ENCODE results near the gene SAMD3. TPM values are rescaled to one million over a fixed set of nuclear protein-coding genes. Genes with fewer than 3 reads are reported as not detected.

SAMD3 gene
- total and polyA plus RNA-seq, 8 donors = 0.19 to 5.9 (median 1.4) TPM

DNA sequence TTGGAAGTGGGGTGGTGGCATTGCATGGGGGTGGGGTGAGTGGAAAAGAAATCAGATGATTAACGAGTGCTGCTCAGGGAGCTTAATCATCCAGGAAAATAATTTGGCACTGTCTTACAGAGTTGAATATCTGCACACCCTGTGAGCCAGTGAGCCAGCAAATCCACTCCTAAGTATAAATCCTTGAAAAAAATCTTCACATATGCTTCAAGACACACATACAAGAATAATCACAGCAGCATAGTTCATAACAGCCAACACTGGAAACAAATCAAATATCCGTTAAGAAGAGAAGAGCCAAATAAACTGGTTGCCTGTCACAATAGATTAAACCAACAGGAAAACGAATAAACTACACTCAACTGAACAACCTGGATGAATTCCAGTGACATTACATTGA, 62.8 kb downstream of the SAMD3 start:
- DNase-seq = no peak
- Histone ChIP-seq H3K27ac (no peak overlapping the region), H3K9me3 (no peaks in the 10 kb centered on the region), H3K27me3 (peaks cover 0 to under 1% (median 0%) of the 10 kb centered on the region in 4 donors), H3K4me3 (no peak overlapping the region), H3K36me3 (no peaks in the 10 kb centered on the region), H3K4me1 (no peaks in the 10 kb centered on the region)
- WGBS, 2 donors = 40 to 41% methylated on average over 3 of the region's 3 CpGs
- no peak for TF ChIP-seq CTCF (IDR thresholded peaks at IDR 0.05)
- no peak for ATAC-seq
- no peak for FAIRE-seq
- intact Hi-C loops (cut with DNase I) = no loop called here

DNA sequence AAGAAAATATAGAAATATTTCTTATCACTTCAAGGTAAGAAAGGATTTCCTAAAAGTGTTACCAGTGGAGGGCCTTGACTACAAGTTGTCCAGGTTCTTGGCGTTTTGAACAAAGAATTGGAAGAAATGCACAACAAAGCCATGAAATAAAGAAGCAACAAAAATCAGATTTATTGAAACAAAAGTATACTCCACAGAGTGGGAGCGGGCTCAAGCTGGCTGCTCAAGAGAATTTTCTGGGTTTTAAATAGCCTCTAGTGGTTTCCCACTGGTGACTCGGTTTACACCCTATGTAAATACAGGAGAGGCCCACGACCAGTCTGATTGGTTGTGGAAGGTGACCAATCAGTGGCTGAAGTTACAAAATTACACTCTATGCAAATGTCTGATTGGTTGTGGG, 64.2 kb downstream of the SAMD3 start:
- no peak for DNase-seq
- H3K27me3 ChIP-seq = no peaks in the 10 kb centered on the region
- TF ChIP-seq CTCF (IDR thresholded peaks at IDR 0.05) = no peak
- H3K36me3 ChIP-seq = no peaks in the 10 kb centered on the region
- no peak overlapping the region for H3K4me3 ChIP-seq
- ATAC-seq = no peak
- H3K9me3 ChIP-seq = no peaks in the 10 kb centered on the region
- intact Hi-C loops (cut with DNase I) = no loop called here
- WGBS, 2 donors = 79 to 80% methylated on average over 4 of the region's 4 CpGs
- H3K4me1 ChIP-seq = no peaks in the 10 kb centered on the region
- FAIRE-seq = no peak
- H3K27ac ChIP-seq = no peak overlapping the region

- DNase-seq (no peak), ATAC-seq (no peak)
These were observed 64.7 kb downstream of the SAMD3 start for GRCh38 chr6:130158056-130158455.

DNA sequence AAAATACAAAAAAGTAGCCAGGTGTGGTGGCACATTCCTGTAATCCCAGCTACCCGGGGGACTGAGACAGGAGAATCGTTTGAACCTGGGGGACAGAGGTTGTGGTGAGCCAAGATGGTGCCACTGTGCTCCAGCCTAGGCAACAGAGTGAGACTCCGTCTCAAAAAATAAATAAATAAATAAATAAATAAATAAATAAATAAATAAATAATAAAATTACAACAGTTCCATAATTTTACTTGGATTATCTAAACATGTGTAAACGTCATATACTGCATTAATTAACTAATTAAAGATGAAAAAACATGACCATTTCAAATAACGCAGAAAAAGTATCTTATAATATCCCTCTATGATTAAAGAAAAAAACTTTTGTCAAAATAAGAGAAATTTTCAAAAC, 65.8 kb downstream of the SAMD3 start:
- H3K9me3 ChIP-seq = no peaks in the 10 kb centered on the region
- H3K4me3 ChIP-seq = no peak overlapping the region
- intact Hi-C loops (cut with DNase I) = no loop called here
- WGBS, 2 donors = 85% methylated on average over 5 of the region's 5 CpGs
- no peaks in the 10 kb centered on the region for H3K36me3 ChIP-seq
- ATAC-seq (no peak), DNase-seq (no peak), FAIRE-seq (no peak)
- no peaks in the 10 kb centered on the region for H3K27me3 ChIP-seq
- no peak overlapping the region for H3K27ac ChIP-seq
- no peak for TF ChIP-seq CTCF (IDR thresholded peaks at IDR 0.05)
- H3K4me1 ChIP-seq = no peaks in the 10 kb centered on the region

More at GRCh38 chr6:130158056-130158455, 64.7 kb downstream of the SAMD3 start:
- no peak for TF ChIP-seq CTCF (IDR thresholded peaks at IDR 0.05)
- intact Hi-C loops (cut with DNase I) = no loop called here
- Histone ChIP-seq H3K27me3 (no peaks in the 10 kb centered on the region), H3K4me1 (no peaks in the 10 kb centered on the region), H3K27ac (no peak overlapping the region), H3K36me3 (no peaks in the 10 kb centered on the region), H3K9me3 (no peaks in the 10 kb centered on the region), H3K4me3 (no peak overlapping the region)
- FAIRE-seq = no peak
- WGBS, 2 donors = 71 to 88% methylated on average over 2 of the region's 2 CpGs

- WGBS, 2 donors = 79 to 80% methylated on average over 6 of the region's 6 CpGs
- Histone ChIP-seq H3K4me3 (no peak overlapping the region), H3K27ac (no peak overlapping the region), H3K27me3 (no peaks in the 10 kb centered on the region), H3K4me1 (no peaks in the 10 kb centered on the region), H3K9me3 (no peaks in the 10 kb centered on the region), H3K36me3 (no peaks in the 10 kb centered on the region)
- DNase-seq (no peak), ATAC-seq (no peak), FAIRE-seq (no peak)
- intact Hi-C loops (cut with DNase I) = no loop called here
- TF ChIP-seq CTCF (IDR thresholded peaks at IDR 0.05) = no peak
These were observed 69.7 kb downstream of the SAMD3 start for GRCh38 chr6:130152908-130153510.
